IMR-90 (cell line): ENCODE measurements around the gene NDUFA6. TPM values are rescaled to one million over a fixed set of nuclear protein-coding genes. Genes with fewer than 3 reads are reported as not detected.

Source experiments
- ATAC-seq: fragments of 200-7000 bp; cut with Tn5 transposase; 2 replicates; pipeline ENCODE4 v1.9.1; 2020; ENCODE audit warnings: low read depth, mild to moderate bottlenecking, moderate library complexity
- BruUV-seq: library from RNA; stranded (reverse); fragments of 400-500 nt; replicated peaks from 2 replicates; lab custom pipeline; 2021; lab: Mats Ljungman, UMichigan
- CTCF ChIA-PET: fragments of 300-600 bp; formaldehyde crosslinking; extraction: SDS; loops from one replicate; lab custom pipeline; 2021; ENCODE audit warnings: antibody characterized with exemption; lab: Yijun Ruan, JAX
- POLR2A ChIA-PET: fragments of 300-600 bp; sonication (Branson Sonifier 250); formaldehyde crosslinking; loops from one replicate; lab custom pipeline; 2022; ENCODE audit warnings: antibody characterized with exemption; ENCODE audit not compliant: unreplicated experiment; lab: Charles Lee
- DNase-seq: peaks from one replicate; pipeline ENCODE4 v3.0.0; 2013
- H2AFZ ChIP-seq: replicated peaks from 2 replicates; pipeline ENCODE3; 2013; ENCODE audit warnings: low read length, mild to moderate bottlenecking; ENCODE audit not compliant: poor library complexity
- H2AK5ac ChIP-seq: 2 replicates; pipeline ENCODE4 v1.6.1; 2013; ENCODE audit warnings: low read depth, low read length, inconsistent platforms
- H2AK9ac ChIP-seq: replicated peaks from 2 replicates; pipeline ENCODE3; 2013; ENCODE audit warnings: mild to moderate bottlenecking, low read depth, low read length, moderate library complexity; ENCODE audit not compliant: poor library complexity
- H2BK120ac ChIP-seq: 2 replicates; pipeline ENCODE4 v1.6.1; 2013; ENCODE audit warnings: low read depth, low read length, inconsistent platforms
- H2BK15ac ChIP-seq: 3 replicates; pipeline ENCODE4 v1.6.1; 2013; ENCODE audit warnings: low read depth, low read length, inconsistent platforms
- H2BK20ac ChIP-seq: 2 replicates; pipeline ENCODE4 v1.6.1; 2013; ENCODE audit warnings: low read depth, mild to moderate bottlenecking, inconsistent platforms, low read length, moderate library complexity
- H2BK5ac ChIP-seq: 2 replicates; pipeline ENCODE4 v1.6.1; 2013; ENCODE audit warnings: mild to moderate bottlenecking, low read depth, low read length, inconsistent platforms; ENCODE audit not compliant: poor library complexity, severe bottlenecking
- H3K14ac ChIP-seq: replicated peaks from 2 replicates; pipeline ENCODE4 v1.6.1; 2013; ENCODE audit warnings: low read depth, low read length, inconsistent platforms
- H3K18ac ChIP-seq: 2 replicates; pipeline ENCODE4 v1.6.1; 2013; ENCODE audit warnings: low read depth, low read length, control low read depth
- H3K23ac ChIP-seq: 2 replicates; pipeline ENCODE4 v1.6.1; 2013; ENCODE audit warnings: low read depth, low read length, inconsistent platforms
- H3K27ac ChIP-seq: 2 replicates; pipeline ENCODE4 v1.5.1; 2013; ENCODE audit warnings: mild to moderate bottlenecking, control low read depth, low read length; ENCODE audit not compliant: insufficient read depth
- H3K27me3 ChIP-seq: 2 replicates; pipeline ENCODE4 v1.6.1; 2013; ENCODE audit warnings: low read length; ENCODE audit not compliant: control insufficient read depth, insufficient read depth
- H3K36me3 ChIP-seq: 2 replicates; pipeline ENCODE4 v1.6.1; 2013; ENCODE audit warnings: low read length, mixed read lengths; ENCODE audit not compliant: control insufficient read depth, insufficient read depth
- H3K4ac ChIP-seq: 2 replicates; pipeline ENCODE4 v1.6.1; 2013; ENCODE audit warnings: low read depth, low read length, inconsistent platforms
- H3K4me1 ChIP-seq: 2 replicates; pipeline ENCODE4 v1.6.1; 2013; ENCODE audit warnings: low read length, mixed read lengths; ENCODE audit not compliant: control insufficient read depth, insufficient read depth
- H3K4me2 ChIP-seq: 2 replicates; pipeline ENCODE4 v1.6.1; 2013; ENCODE audit warnings: low read depth, mild to moderate bottlenecking, control low read depth, low read length, moderate library complexity
- H3K4me3 ChIP-seq: 2 replicates; pipeline ENCODE4 v1.5.1; 2013; ENCODE audit warnings: low read depth, mild to moderate bottlenecking, control low read depth, low read length, moderate library complexity; ENCODE audit not compliant: insufficient read depth
- H3K56ac ChIP-seq: 2 replicates; pipeline ENCODE4 v1.6.1; 2013; ENCODE audit warnings: low read length, inconsistent platforms; ENCODE audit not compliant: insufficient read depth; ENCODE audit errors: extremely low read depth
- H3K79me1 ChIP-seq, 2 experiments: 2 replicates each; pipeline ENCODE4 v1.6.1; 2013; ENCODE audit warnings: low read length in 2 of 2, inconsistent platforms in 1 of 2, low read depth in 1 of 2
- H3K9ac ChIP-seq: 2 replicates; pipeline ENCODE4 v1.6.1; 2013; ENCODE audit warnings: low read depth, low read length, control low read depth
- H3K9me1 ChIP-seq: 2 replicates; pipeline ENCODE4 v1.6.1; 2013; ENCODE audit warnings: low read length, inconsistent platforms; ENCODE audit not compliant: insufficient read depth
- H3K9me3 ChIP-seq: 2 replicates; pipeline ENCODE4 v1.6.1; 2013; ENCODE audit warnings: low read length; ENCODE audit not compliant: control insufficient read depth, insufficient read depth
- H4K20me1 ChIP-seq: 2 replicates; pipeline ENCODE4 v1.6.1; 2013; ENCODE audit warnings: low read length, inconsistent platforms; ENCODE audit not compliant: insufficient read depth
- H4K5ac ChIP-seq: 2 replicates; pipeline ENCODE4 v1.6.1; 2013; ENCODE audit warnings: mild to moderate bottlenecking, low read depth, low read length, control low read depth
- H4K8ac ChIP-seq, 2 experiments: 2 replicates each; pipeline ENCODE4 v1.6.1; 2013; ENCODE audit warnings: low read depth in 2 of 2, low read length in 2 of 2, control low read depth in 1 of 2, inconsistent platforms in 1 of 2
- H4K91ac ChIP-seq: 2 replicates; pipeline ENCODE4 v1.6.1; 2013; ENCODE audit warnings: low read depth, low read length, inconsistent platforms; ENCODE audit not compliant: insufficient read depth
- CEBPB ChIP-seq: IDR thresholded peaks from 2 replicates; pipeline ENCODE4 v1.6.1; 2012; ENCODE audit warnings: low read depth, low read length, improper control_type of control experiment
- MXI1 ChIP-seq: IDR thresholded peaks from 2 replicates; pipeline ENCODE4 v1.6.1; 2012; ENCODE audit warnings: low read depth, mild to moderate bottlenecking, low read length, moderate library complexity, borderline replicate concordance
- NFE2L2 ChIP-seq: fragments of 150-350 bp; IDR thresholded peaks from 2 replicates; pipeline ENCODE4 v1.6.1; 2016; ENCODE audit warnings: low read depth, mild to moderate bottlenecking, low read length
- WGBS, 2 experiments: methylation state at CpG; one replicate each; pipeline versions ENCODE4 v1.1.5 to v1.1.7; 2013; ENCODE audit warnings: missing lambda C conversion rate in 2 of 2; ENCODE audit not compliant: insufficient read length in 1 of 2; ENCODE audit errors: extremely low coverage in 2 of 2; 5-methylcytosine and 5-hydroxymethylcytosine counted together
- dilution Hi-C: fragments of 300-500 bp; cut with HindIII; formaldehyde crosslinking; loops from one replicate; pipeline ENCODE4 v1.14.3; 2018; ENCODE audit warnings: low sequenced_read_pairs; ENCODE audit not compliant: unreplicated experiment
- in situ Hi-C: fragments of 300-500 bp; cut with MboI; formaldehyde crosslinking; loops from 3 replicates; pipeline ENCODE4 v1.14.3; 2019; ENCODE audit warnings: low sequenced_read_pairs, inconsistent platforms, mixed read lengths
- intact Hi-C: fragments of 100-400 bp; cut with micrococcal nuclease; formaldehyde crosslinking; loops from 2 replicates; pipeline ENCODE4 v1.10.0; 2022
- polyA plus RNA-seq, 3 experiments: library from polyadenylated mRNA; depleted of rRNA; stranded (reverse); fragments of >200 nt; gene quantifications; 2 replicates each; pipeline ENCODE4 v1.2.3, GENCODE V29; 2012; ENCODE audit warnings: low replicate concordance in 1 of 3
- total RNA-seq: library from RNA; depleted of rRNA; stranded (reverse); fragments of >200 nt; gene quantifications from 2 replicates; pipeline ENCODE4 v1.2.3, GENCODE V29; 2012
- TF ChIP-seq, protein P1 (sequence below): fragments of 150-350 bp; IDR thresholded peaks from 2 replicates; pipeline ENCODE4 v1.6.1; 2017; ENCODE audit warnings: mild to moderate bottlenecking, antibody characterized with exemption, low read length, low read depth

The NDUFA6 gene
- total and polyA plus RNA-seq, 2 of the 4 experiments (the other 2 are of a cell fraction): 48.8 to 89.0 TPM

DNA sequence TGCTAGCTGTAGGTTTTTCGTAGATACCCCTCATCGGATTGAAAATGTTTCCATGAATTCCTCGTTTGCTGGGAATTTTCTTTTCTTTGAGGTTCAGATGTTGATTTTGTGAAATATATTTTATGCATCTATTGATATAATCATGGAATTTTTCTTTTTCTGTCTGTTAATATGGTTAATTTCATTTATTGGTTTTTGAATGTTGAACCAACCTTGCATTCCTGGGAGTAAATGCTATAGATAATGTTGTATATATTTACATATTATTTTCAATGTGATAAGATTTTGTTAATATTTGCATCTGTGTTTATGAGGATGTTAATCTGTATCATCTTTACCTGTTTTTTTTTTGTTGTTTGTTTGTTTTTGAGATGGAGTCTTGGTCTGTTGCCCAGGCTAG is 10.6 kb upstream of the NDUFA6 start:
- CTCF ChIA-PET: no interaction called here
- no peak overlapping the region for H3K23ac ChIP-seq
- intact Hi-C loops: no loop called here
- H2AFZ ChIP-seq: no peak overlapping the region
- no peak overlapping the region for H2AK9ac ChIP-seq
- H3K56ac ChIP-seq: no peak overlapping the region
- no peak overlapping the region for H4K91ac ChIP-seq
- TF ChIP-seq, protein P1, sequence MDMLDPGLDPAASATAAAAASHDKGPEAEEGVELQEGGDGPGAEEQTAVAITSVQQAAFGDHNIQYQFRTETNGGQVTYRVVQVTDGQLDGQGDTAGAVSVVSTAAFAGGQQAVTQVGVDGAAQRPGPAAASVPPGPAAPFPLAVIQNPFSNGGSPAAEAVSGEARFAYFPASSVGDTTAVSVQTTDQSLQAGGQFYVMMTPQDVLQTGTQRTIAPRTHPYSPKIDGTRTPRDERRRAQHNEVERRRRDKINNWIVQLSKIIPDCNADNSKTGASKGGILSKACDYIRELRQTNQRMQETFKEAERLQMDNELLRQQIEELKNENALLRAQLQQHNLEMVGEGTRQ: no peak
- no peak for TF ChIP-seq CEBPB
- TF ChIP-seq NFE2L2: no peak
- no peak for TF ChIP-seq MXI1
- H2AK5ac ChIP-seq: no peak overlapping the region
- DNase-seq (no peak), ATAC-seq (no peak)
- H3K14ac ChIP-seq: no peak overlapping the region
- H3K9me1 ChIP-seq: no peaks in the 10 kb centered on the region
- H3K36me3 ChIP-seq: no peaks in the 10 kb centered on the region
- H3K27ac ChIP-seq: no peak overlapping the region
- no peak overlapping the region for H3K4ac ChIP-seq
- POLR2A ChIA-PET: no interaction called here
- H3K4me3 ChIP-seq: no peak overlapping the region
- no peak overlapping the region for H2BK5ac ChIP-seq
- H3K4me1 ChIP-seq: no peaks in the 10 kb centered on the region
- no peak overlapping the region for H3K9ac ChIP-seq
- dilution Hi-C loops: no loop called here
- no peaks in the 10 kb centered on the region for H3K27me3 ChIP-seq
- no TSS peak for BruUV-seq
- no peak overlapping the region for H3K18ac ChIP-seq
- no peaks in the 10 kb centered on the region for H4K20me1 ChIP-seq
- no peak overlapping the region for H2BK120ac ChIP-seq
- no CpG with 5 or more reads among the region's 3 CpGs for WGBS, 2 experiments
- H3K4me2 ChIP-seq: no peak overlapping the region
- H2BK20ac ChIP-seq: no peak overlapping the region
- H4K5ac ChIP-seq: no peak overlapping the region
- H4K8ac ChIP-seq: no peak overlapping the region
- in situ Hi-C loops: no loop called here
- H3K9me3 ChIP-seq: peaks cover 20% of the 10 kb centered on the region
- no peaks in the 10 kb centered on the region for H3K79me1 ChIP-seq
- H2BK15ac ChIP-seq: no peak overlapping the region
